Measurements from ENCODE around the gene KATNAL2. TPM values are rescaled to one million over a fixed set of nuclear protein-coding genes. Genes with fewer than 3 reads are reported as not detected.
A peak's percentile ranks its signal among the peaks of the same experiment; 100 is the strongest.

KATNAL2 gene
- total RNA-seq, 4 donors from 2014 or later: 2.9 to 7.8 (median 5.9) TPM

GRCh38 chr18:47150824-47151366 is 233.5 kb downstream of the KATNAL2 start:
- DNase-seq (ENCODE audit: low spot score) (no peak), ATAC-seq (ENCODE audit: low FRiP score) (peak; percentile 15)
- TF ChIP-seq, protein P1, sequence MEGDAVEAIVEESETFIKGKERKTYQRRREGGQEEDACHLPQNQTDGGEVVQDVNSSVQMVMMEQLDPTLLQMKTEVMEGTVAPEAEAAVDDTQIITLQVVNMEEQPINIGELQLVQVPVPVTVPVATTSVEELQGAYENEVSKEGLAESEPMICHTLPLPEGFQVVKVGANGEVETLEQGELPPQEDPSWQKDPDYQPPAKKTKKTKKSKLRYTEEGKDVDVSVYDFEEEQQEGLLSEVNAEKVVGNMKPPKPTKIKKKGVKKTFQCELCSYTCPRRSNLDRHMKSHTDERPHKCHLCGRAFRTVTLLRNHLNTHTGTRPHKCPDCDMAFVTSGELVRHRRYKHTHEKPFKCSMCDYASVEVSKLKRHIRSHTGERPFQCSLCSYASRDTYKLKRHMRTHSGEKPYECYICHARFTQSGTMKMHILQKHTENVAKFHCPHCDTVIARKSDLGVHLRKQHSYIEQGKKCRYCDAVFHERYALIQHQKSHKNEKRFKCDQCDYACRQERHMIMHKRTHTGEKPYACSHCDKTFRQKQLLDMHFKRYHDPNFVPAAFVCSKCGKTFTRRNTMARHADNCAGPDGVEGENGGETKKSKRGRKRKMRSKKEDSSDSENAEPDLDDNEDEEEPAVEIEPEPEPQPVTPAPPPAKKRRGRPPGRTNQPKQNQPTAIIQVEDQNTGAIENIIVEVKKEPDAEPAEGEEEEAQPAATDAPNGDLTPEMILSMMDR (IDR thresholded peaks at IDR 0.05): no peak

- TF ChIP-seq, protein P1 (IDR thresholded peaks at IDR 0.05): no peak
- ATAC-seq (ENCODE audit: low FRiP score) (no peak), DNase-seq (ENCODE audit: low spot score) (no peak)
Measured at GRCh38 chr18:47151439-47151838, 234.0 kb downstream of the KATNAL2 start.

Small RNAs within 50 kb of the gene (small RNA-seq; reads per million reads assigned to genes)
- gene AC012254.4: not detected

Other genes with a start within 250 kb of the KATNAL2 start
- under 1 TPM in 1 of 4 donors, not detected in 3; 0.50 TPM for gene ST8SIA5, start 160.5 kb upstream of the KATNAL2 start, total RNA-seq
- 10 to 100 TPM; 17.7 to 24.9 (median 23.4) TPM for gene PIAS2, start 95 bp upstream of the KATNAL2 start, total RNA-seq
- gene ELOA2, start 118.0 kb downstream of the KATNAL2 start, total RNA-seq: not detected
- gene HDHD2, start 232.9 kb downstream of the KATNAL2 start, total RNA-seq: 10 to 100 TPM; 16.7 to 35.5 (median 18.6) TPM